Measurements from ENCODE around the gene TTC23L.

Gene TTC23L

GRCh38 chr5:34833976-34834793 is 4.8 kb upstream of the TTC23L start:
- no peak overlapping the region for H3K4me3 ChIP-seq (ENCODE audit: low read length in 2 of 2)
- no peak overlapping the region for H3K9ac ChIP-seq (ENCODE audit: low read length in 2 of 2)
- H3K4me1 ChIP-seq (ENCODE audit: control insufficient read depth, insufficient read depth, low read length), result peaks cover 4% of the 10 kb centered on the region
- no peaks in the 10 kb centered on the region for H3K27me3 ChIP-seq (ENCODE audit: control insufficient read depth in 1 of 2, insufficient read depth in 2 of 2, low read length in 2 of 2)
- H3K9me3 ChIP-seq (ENCODE audit: control insufficient read depth in 2 of 2, low read length in 2 of 2), result no peaks in the 10 kb centered on the region
- no peak overlapping the region for H3K27ac ChIP-seq (ENCODE audit: low read length)
- H3K36me3 ChIP-seq (ENCODE audit: control insufficient read depth in 2 of 2, insufficient read depth in 2 of 2, low read length in 2 of 2), result peaks cover 12 to 22% of the 10 kb centered on the region in 2 donors

- Histone ChIP-seq H3K9me3 (ENCODE audit: control insufficient read depth in 2 of 2, low read length in 2 of 2) (no peaks in the 10 kb centered on the region), H3K9ac (ENCODE audit: low read length in 2 of 2) (no peak overlapping the region), H3K4me3 (ENCODE audit: low read length in 2 of 2) (no peak overlapping the region), H3K36me3 (ENCODE audit: control insufficient read depth in 2 of 2, insufficient read depth in 2 of 2, low read length in 2 of 2) (peaks cover 9 to 19% of the 10 kb centered on the region in 2 donors), H3K4me1 (ENCODE audit: control insufficient read depth, insufficient read depth, low read length) (peaks cover 7% of the 10 kb centered on the region), H3K27me3 (ENCODE audit: control insufficient read depth in 1 of 2, insufficient read depth in 2 of 2, low read length in 2 of 2) (no peaks in the 10 kb centered on the region), H3K27ac (ENCODE audit: low read length) (no peak overlapping the region)
These were observed 4.2 kb upstream of the TTC23L start for GRCh38 chr5:34834794-34835089.

- Histone ChIP-seq H3K27me3 (ENCODE audit: control insufficient read depth in 1 of 2, insufficient read depth in 2 of 2, low read length in 2 of 2) (no peaks in the 10 kb centered on the region), H3K27ac (ENCODE audit: low read length) (no peak overlapping the region), H3K36me3 (ENCODE audit: control insufficient read depth in 2 of 2, insufficient read depth in 2 of 2, low read length in 2 of 2) (peaks cover 0 to 11% of the 10 kb centered on the region in 2 donors), H3K9ac (ENCODE audit: low read length in 2 of 2) (no peak overlapping the region), H3K9me3 (ENCODE audit: control insufficient read depth in 2 of 2, low read length in 2 of 2) (no peaks in the 10 kb centered on the region), H3K4me1 (ENCODE audit: control insufficient read depth, insufficient read depth, low read length) (peaks cover 7% of the 10 kb centered on the region), H3K4me3 (ENCODE audit: low read length in 2 of 2) (no peak overlapping the region)
These were observed 3.3 kb upstream of the TTC23L start for GRCh38 chr5:34835664-34836063.

- Histone ChIP-seq H3K36me3 (ENCODE audit: control insufficient read depth in 2 of 2, insufficient read depth in 2 of 2, low read length in 2 of 2) (no peaks in the 10 kb centered on the region), H3K9me3 (ENCODE audit: control insufficient read depth in 2 of 2, low read length in 2 of 2) (no peaks in the 10 kb centered on the region), H3K4me3 (ENCODE audit: low read length in 2 of 2) (no peak overlapping the region), H3K4me1 (ENCODE audit: control insufficient read depth, insufficient read depth, low read length) (peaks cover 7% of the 10 kb centered on the region), H3K9ac (ENCODE audit: low read length in 2 of 2) (no peak overlapping the region), H3K27me3 (ENCODE audit: control insufficient read depth in 1 of 2, insufficient read depth in 2 of 2, low read length in 2 of 2) (no peaks in the 10 kb centered on the region), H3K27ac (ENCODE audit: low read length) (no peak overlapping the region)
These were observed 2.9 kb downstream of the TTC23L start for GRCh38 chr5:34841816-34842215.

- Histone ChIP-seq H3K4me1 (ENCODE audit: control insufficient read depth, insufficient read depth, low read length) (peaks cover 7% of the 10 kb centered on the region), H3K4me3 (ENCODE audit: low read length in 2 of 2) (no peak overlapping the region), H3K9me3 (ENCODE audit: control insufficient read depth in 2 of 2, low read length in 2 of 2) (no peaks in the 10 kb centered on the region), H3K27me3 (ENCODE audit: control insufficient read depth in 1 of 2, insufficient read depth in 2 of 2, low read length in 2 of 2) (no peaks in the 10 kb centered on the region), H3K9ac (ENCODE audit: low read length in 2 of 2) (no peak overlapping the region), H3K27ac (ENCODE audit: low read length) (no peak overlapping the region), H3K36me3 (ENCODE audit: control insufficient read depth in 2 of 2, insufficient read depth in 2 of 2, low read length in 2 of 2) (no peaks in the 10 kb centered on the region)
These were observed 3.6 kb downstream of the TTC23L start for GRCh38 chr5:34842554-34842953.

DNA sequence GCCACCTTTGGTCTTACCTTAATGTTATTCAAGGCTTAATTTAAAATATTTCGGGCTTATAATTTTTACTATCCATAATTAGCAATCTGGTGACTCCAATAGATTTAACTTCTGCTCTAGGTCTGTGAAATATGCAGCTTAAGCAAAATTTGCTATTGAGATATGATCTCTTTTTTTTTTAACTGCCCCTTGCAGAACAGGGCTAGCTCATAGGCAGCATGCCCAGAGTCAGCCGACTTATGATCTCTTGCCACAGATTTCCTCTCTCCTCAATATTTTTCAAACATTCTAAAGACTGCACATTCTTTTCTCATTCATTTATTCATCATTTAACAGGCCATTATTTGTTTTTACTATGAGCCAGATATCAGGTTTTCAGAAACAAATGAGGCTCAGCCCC is 4.5 kb downstream of the TTC23L start:
- peaks cover 7% of the 10 kb centered on the region for H3K4me1 ChIP-seq (ENCODE audit: control insufficient read depth, insufficient read depth, low read length)
- H3K4me3 ChIP-seq (ENCODE audit: low read length in 2 of 2), result no peak overlapping the region
- no peaks in the 10 kb centered on the region for H3K36me3 ChIP-seq (ENCODE audit: control insufficient read depth in 2 of 2, insufficient read depth in 2 of 2, low read length in 2 of 2)
- no peak overlapping the region for H3K9ac ChIP-seq (ENCODE audit: low read length in 2 of 2)
- H3K27ac ChIP-seq (ENCODE audit: low read length), result no peak overlapping the region
- H3K27me3 ChIP-seq (ENCODE audit: control insufficient read depth in 1 of 2, insufficient read depth in 2 of 2, low read length in 2 of 2), result no peaks in the 10 kb centered on the region
- no peaks in the 10 kb centered on the region for H3K9me3 ChIP-seq (ENCODE audit: control insufficient read depth in 2 of 2, low read length in 2 of 2)

GRCh38 chr5:34844106-34844505 is 5.1 kb downstream of the TTC23L start:
- H3K9ac ChIP-seq (ENCODE audit: low read length in 2 of 2), result no peak overlapping the region
- H3K4me1 ChIP-seq (ENCODE audit: control insufficient read depth, insufficient read depth, low read length), result peaks cover 3% of the 10 kb centered on the region
- H3K27me3 ChIP-seq (ENCODE audit: control insufficient read depth in 1 of 2, insufficient read depth in 2 of 2, low read length in 2 of 2), result no peaks in the 10 kb centered on the region
- no peaks in the 10 kb centered on the region for H3K9me3 ChIP-seq (ENCODE audit: control insufficient read depth in 2 of 2, low read length in 2 of 2)
- no peak overlapping the region for H3K27ac ChIP-seq (ENCODE audit: low read length)
- H3K36me3 ChIP-seq (ENCODE audit: control insufficient read depth in 2 of 2, insufficient read depth in 2 of 2, low read length in 2 of 2), result no peaks in the 10 kb centered on the region
- H3K4me3 ChIP-seq (ENCODE audit: low read length in 2 of 2), result no peak overlapping the region

DNA sequence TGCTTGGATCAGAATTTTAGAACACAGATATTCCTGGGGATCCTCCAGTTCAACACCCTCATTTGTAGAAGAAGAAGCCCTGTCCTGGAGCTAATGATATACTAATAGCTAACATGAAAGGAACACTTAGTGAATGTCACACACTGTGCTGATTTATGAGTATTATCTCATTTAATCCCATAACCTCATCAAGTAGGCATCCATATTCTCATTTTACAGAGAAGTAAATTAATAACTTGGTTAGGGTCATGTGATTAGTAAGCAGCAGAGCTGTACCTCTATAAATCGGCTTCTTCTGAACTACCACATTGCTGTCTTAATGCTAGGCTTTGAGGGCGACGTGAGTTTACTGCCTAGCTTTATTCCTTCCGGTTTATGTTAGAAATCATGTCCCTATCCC is 6.0 kb downstream of the TTC23L start:
- H3K4me3 ChIP-seq (ENCODE audit: low read length in 2 of 2), result no peak overlapping the region
- H3K27ac ChIP-seq (ENCODE audit: low read length), result no peak overlapping the region
- no peaks in the 10 kb centered on the region for H3K36me3 ChIP-seq (ENCODE audit: control insufficient read depth in 2 of 2, insufficient read depth in 2 of 2, low read length in 2 of 2)
- H3K4me1 ChIP-seq (ENCODE audit: control insufficient read depth, insufficient read depth, low read length), result no peaks in the 10 kb centered on the region
- no peak overlapping the region for H3K9ac ChIP-seq (ENCODE audit: low read length in 2 of 2)
- H3K9me3 ChIP-seq (ENCODE audit: control insufficient read depth in 2 of 2, low read length in 2 of 2), result no peaks in the 10 kb centered on the region
- H3K27me3 ChIP-seq (ENCODE audit: control insufficient read depth in 1 of 2, insufficient read depth in 2 of 2, low read length in 2 of 2), result no peaks in the 10 kb centered on the region

GRCh38 chr5:34847056-34847455 is 8.1 kb downstream of the TTC23L start:
- Histone ChIP-seq H3K27ac (ENCODE audit: low read length) (no peak overlapping the region), H3K9me3 (ENCODE audit: control insufficient read depth in 2 of 2, low read length in 2 of 2) (no peaks in the 10 kb centered on the region), H3K36me3 (ENCODE audit: control insufficient read depth in 2 of 2, insufficient read depth in 2 of 2, low read length in 2 of 2) (no peaks in the 10 kb centered on the region), H3K27me3 (ENCODE audit: control insufficient read depth in 1 of 2, insufficient read depth in 2 of 2, low read length in 2 of 2) (no peaks in the 10 kb centered on the region), H3K4me1 (ENCODE audit: control insufficient read depth, insufficient read depth, low read length) (no peaks in the 10 kb centered on the region), H3K9ac (ENCODE audit: low read length in 2 of 2) (no peak overlapping the region), H3K4me3 (ENCODE audit: low read length in 2 of 2) (no peak overlapping the region)

- no peak overlapping the region for H3K4me3 ChIP-seq (ENCODE audit: low read length in 2 of 2)
- no peaks in the 10 kb centered on the region for H3K9me3 ChIP-seq (ENCODE audit: control insufficient read depth in 2 of 2, low read length in 2 of 2)
- H3K27me3 ChIP-seq (ENCODE audit: control insufficient read depth in 1 of 2, insufficient read depth in 2 of 2, low read length in 2 of 2), result no peaks in the 10 kb centered on the region
These were observed 8.6 kb downstream of the TTC23L start for GRCh38 chr5:34847552-34847951.

DNA sequence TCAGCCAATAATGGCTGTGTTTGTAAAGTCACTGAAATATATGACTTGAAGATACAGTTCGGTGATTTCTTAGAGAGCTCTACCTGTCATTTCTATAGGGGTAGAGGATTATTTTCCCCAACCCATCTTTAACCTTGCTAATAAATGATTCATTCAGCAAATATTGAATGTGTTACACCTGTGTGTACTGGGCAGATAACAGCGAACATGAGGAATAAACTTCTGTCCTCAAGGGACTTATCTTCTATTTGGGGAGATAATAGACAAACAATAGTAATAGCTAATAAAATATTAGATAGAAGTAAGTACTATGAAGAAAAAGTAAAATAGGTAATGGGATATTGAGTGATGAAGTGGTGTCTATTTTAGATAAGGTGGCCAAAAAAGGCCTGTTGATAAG is 9.3 kb downstream of the TTC23L start:
- Histone ChIP-seq H3K9ac (ENCODE audit: low read length in 2 of 2) (no peak overlapping the region), H3K4me1 (ENCODE audit: control insufficient read depth, insufficient read depth, low read length) (no peaks in the 10 kb centered on the region), H3K27me3 (ENCODE audit: control insufficient read depth in 1 of 2, insufficient read depth in 2 of 2, low read length in 2 of 2) (no peaks in the 10 kb centered on the region), H3K9me3 (ENCODE audit: control insufficient read depth in 2 of 2, low read length in 2 of 2) (no peaks in the 10 kb centered on the region), H3K27ac (ENCODE audit: low read length) (no peak overlapping the region), H3K4me3 (ENCODE audit: low read length in 2 of 2) (no peak overlapping the region), H3K36me3 (ENCODE audit: control insufficient read depth in 2 of 2, insufficient read depth in 2 of 2, low read length in 2 of 2) (no peaks in the 10 kb centered on the region)

More at GRCh38 chr5:34847552-34847951, 8.6 kb downstream of the TTC23L start:
- Histone ChIP-seq H3K9ac (ENCODE audit: low read length in 2 of 2) (no peak overlapping the region), H3K4me1 (ENCODE audit: control insufficient read depth, insufficient read depth, low read length) (no peaks in the 10 kb centered on the region), H3K27ac (ENCODE audit: low read length) (no peak overlapping the region), H3K36me3 (ENCODE audit: control insufficient read depth in 2 of 2, insufficient read depth in 2 of 2, low read length in 2 of 2) (no peaks in the 10 kb centered on the region)
